Naive thymus-derived CD4-positive, alpha-beta T cell (primary cell): ENCODE measurements around the gene BCKDK. TPM values are rescaled to one million over a fixed set of nuclear protein-coding genes. Genes with fewer than 3 reads are reported as not detected.

Experiments used
- ATAC-seq: fragments of 150-1000 bp; cut with Tn5 transposase; 2 replicates; pipeline ENCODE4 v1.10.0; 2021; ENCODE audit warnings: mild to moderate bottlenecking, moderate library complexity
- CTCF ChIA-PET: fragments of 350-600 bp; sonication (Branson Sonifier 250); formaldehyde crosslinking; loops from one replicate; lab custom pipeline; 2021; ENCODE audit warnings: antibody characterized with exemption; lab: Charles Lee
- POLR2A ChIA-PET: fragments of 350-600 bp; sonication (Branson Sonifier 250); formaldehyde crosslinking; loops from one replicate; lab custom pipeline; 2021; ENCODE audit warnings: antibody characterized with exemption, inconsistent platforms; lab: Charles Lee
- DNase-seq, 9 donors: peaks; one replicate each; pipeline versions ENCODE4 v3.0.0 to v3.0.0-alpha.2; 2020 to 2022; ENCODE audit warnings: mixed read lengths in 1 of 9
- H3K27ac ChIP-seq: one replicate; pipeline ENCODE4 v1.7.0; 2013; ENCODE audit warnings: mild to moderate bottlenecking, low read depth, low read length, moderate library complexity
- H3K27me3 ChIP-seq, 2 donors: one replicate each; pipeline ENCODE4 v1.7.0; 2013; ENCODE audit warnings: low read length in 2 of 2, mild to moderate bottlenecking in 2 of 2, moderate library complexity in 2 of 2; ENCODE audit not compliant: control insufficient read depth in 2 of 2, insufficient read depth in 2 of 2
- H3K36me3 ChIP-seq, 3 experiments: 1 replicate in 2 of 3; 2 replicates in 1 of 3; pipeline ENCODE4 v1.7.0; 2013; ENCODE audit warnings: low read length in 3 of 3, mild to moderate bottlenecking in 3 of 3, moderate library complexity in 1 of 3; ENCODE audit not compliant: insufficient read depth in 3 of 3, control insufficient read depth in 2 of 3
- H3K4me1 ChIP-seq, 2 donors: one replicate each; pipeline ENCODE4 v1.7.0; 2013; ENCODE audit warnings: low read length in 2 of 2, mild to moderate bottlenecking in 2 of 2, moderate library complexity in 1 of 2; ENCODE audit not compliant: control insufficient read depth in 2 of 2, insufficient read depth in 2 of 2
- H3K4me3 ChIP-seq: 2 replicates; pipeline ENCODE4 v1.7.0; 2013; ENCODE audit warnings: mild to moderate bottlenecking, low read length
- H3K9me3 ChIP-seq, 3 experiments: 1 replicate in 2 of 3; 2 replicates in 1 of 3; pipeline ENCODE4 v1.7.0; 2013; ENCODE audit warnings: low read length in 3 of 3; ENCODE audit not compliant: control insufficient read depth in 2 of 3
- H3K27ac Mint-ChIP-seq, 9 donors: one replicate each; pipeline ENCODE4 v1.8.0; 2020 to 2022; ENCODE audit warnings: mixed read lengths in 9 of 9, mild to moderate bottlenecking in 8 of 9, moderate library complexity in 5 of 9, inconsistent platforms in 2 of 9
- H3K27me3 Mint-ChIP-seq, 5 donors: one replicate each; pipeline ENCODE4 v1.8.0; 2021 to 2022; ENCODE audit warnings: mixed read lengths in 5 of 5, mild to moderate bottlenecking in 1 of 5
- H3K36me3 Mint-ChIP-seq, 5 donors: one replicate each; pipeline ENCODE4 v1.8.0; 2020 to 2022; ENCODE audit warnings: mixed read lengths in 5 of 5, mild to moderate bottlenecking in 3 of 5, inconsistent platforms in 1 of 5
- H3K4me1 Mint-ChIP-seq, 7 donors: one replicate each; pipeline ENCODE4 v1.8.0; 2020 to 2022; ENCODE audit warnings: mixed read lengths in 7 of 7, mild to moderate bottlenecking in 3 of 7, inconsistent platforms in 1 of 7
- H3K4me3 Mint-ChIP-seq, 10 donors: one replicate each; pipeline ENCODE4 v1.8.0; 2020 to 2022; ENCODE audit warnings: mild to moderate bottlenecking in 10 of 10, mixed read lengths in 10 of 10, moderate library complexity in 6 of 10, inconsistent platforms in 2 of 10
- H3K9me3 Mint-ChIP-seq, 11 donors: one replicate each; pipeline ENCODE4 v1.8.0; 2020 to 2022; ENCODE audit warnings: mixed read lengths in 11 of 11, mild to moderate bottlenecking in 4 of 11, inconsistent platforms in 1 of 11, moderate library complexity in 1 of 11
- intact Hi-C, 2 donors: fragments of 100-400 bp; cut with micrococcal nuclease; formaldehyde crosslinking; loops; one replicate each; pipeline ENCODE4 v1.15.1; 2023
- polyA plus RNA-seq, 2 donors: library from polyadenylated mRNA; unstranded; fragments of 300-500 nt; fragmentation: Illumina TruSeq; gene quantifications; one replicate each; pipeline ENCODE4 v1.2.3, GENCODE V29; 2021
- total RNA-seq, 6 experiments: library from RNA in 5 of 6; stranded (reverse) in 5 of 6; gene quantifications; 1 replicate in 5 of 6; 2 replicates in 1 of 6; pipeline ENCODE4 v1.2.3 and lab custom pipeline; 2021 to 2026

BCKDK gene
- total and polyA plus RNA-seq, 7 experiments from 2014 or later, result 10.3 to 36.0 (median 21.0) TPM

- Mint-ChIP-seq H3K4me3 (peak overlapping the region; percentile 62 to 91 (median 80)), H3K36me3 (peaks cover 0 to 11% (median 0%) of the 10 kb centered on the region in 5 donors), H3K9me3 (no peaks in the 10 kb centered on the region), H3K27me3 (no peaks in the 10 kb centered on the region), H3K4me1 (peaks cover 10 to 38% (median 19%) of the 10 kb centered on the region in 7 donors), H3K27ac (peak overlapping the region in 7 of 9 donors; percentile 51 to 88 (median 69))
- DNase-seq (no peak), ATAC-seq (no peak)
- peak overlapping the region; percentile 74 for H3K4me3 ChIP-seq
- peaks cover 4 to 16% of the 10 kb centered on the region in 2 donors for H3K4me1 ChIP-seq
- H3K27me3 ChIP-seq, result no peaks in the 10 kb centered on the region
- peaks cover 0 to 38% (median 0%) of the 10 kb centered on the region in 3 experiments for H3K36me3 ChIP-seq
- ChIA-PET CTCF (no interaction called here), POLR2A (interaction anchor here (1.0 to 1.8 kb wide), 2 partner anchors 71 kb away, joined by 3 to 4 read pairs; partner anchors contain the start of gene FUS)
- no peaks in the 10 kb centered on the region for H3K9me3 ChIP-seq
- peak overlapping the region; percentile 82 for H3K27ac ChIP-seq
- intact Hi-C loops, result loop anchor here (2.0 kb wide), 4 partner anchors 14 to 350 kb away; partner anchors contain the start of genes ARMC5 (in 2 of the 2), VKORC1 (in 2 of the 2), ZNF646 (in 2 of the 2) and ZNF668 (in 2 of the 2)
Observed at GRCh38 chr16:31108794-31109558, 790 bp downstream of the BCKDK start.

- Mint-ChIP-seq H3K4me3 (peak overlapping the region; percentile 62 to 90 (median 78)), H3K27ac (peak overlapping the region in 7 of 9 donors; percentile 39 to 88 (median 69)), H3K4me1 (peaks cover 10 to 43% (median 19%) of the 10 kb centered on the region in 7 donors), H3K36me3 (peaks cover 0 to 11% (median 0%) of the 10 kb centered on the region in 5 donors), H3K27me3 (no peaks in the 10 kb centered on the region), H3K9me3 (no peaks in the 10 kb centered on the region)
- ATAC-seq (no peak), DNase-seq (no peak)
- intact Hi-C loops, result loop anchor here (2.0 kb wide), 4 partner anchors 15 to 349 kb away; partner anchors contain the start of genes ARMC5 (in 2 of the 2), VKORC1 (in 2 of the 2), ZNF646 (in 2 of the 2) and ZNF668 (in 2 of the 2)
- Histone ChIP-seq H3K36me3 (peaks cover 0 to 38% (median 0%) of the 10 kb centered on the region in 3 experiments), H3K9me3 (no peaks in the 10 kb centered on the region), H3K27me3 (no peaks in the 10 kb centered on the region), H3K27ac (peak overlapping the region; percentile 2), H3K4me3 (no peak overlapping the region), H3K4me1 (peaks cover 4 to 16% of the 10 kb centered on the region in 2 donors)
- POLR2A ChIA-PET, result interaction anchor here (1.8 kb wide), 1 partner anchor 71 kb away, joined by 4 read pairs; the partner anchor contains the start of gene FUS
- CTCF ChIA-PET, result no interaction called here
Observed at GRCh38 chr16:31109622-31110021, 1.4 kb downstream of the BCKDK start.

DNA sequence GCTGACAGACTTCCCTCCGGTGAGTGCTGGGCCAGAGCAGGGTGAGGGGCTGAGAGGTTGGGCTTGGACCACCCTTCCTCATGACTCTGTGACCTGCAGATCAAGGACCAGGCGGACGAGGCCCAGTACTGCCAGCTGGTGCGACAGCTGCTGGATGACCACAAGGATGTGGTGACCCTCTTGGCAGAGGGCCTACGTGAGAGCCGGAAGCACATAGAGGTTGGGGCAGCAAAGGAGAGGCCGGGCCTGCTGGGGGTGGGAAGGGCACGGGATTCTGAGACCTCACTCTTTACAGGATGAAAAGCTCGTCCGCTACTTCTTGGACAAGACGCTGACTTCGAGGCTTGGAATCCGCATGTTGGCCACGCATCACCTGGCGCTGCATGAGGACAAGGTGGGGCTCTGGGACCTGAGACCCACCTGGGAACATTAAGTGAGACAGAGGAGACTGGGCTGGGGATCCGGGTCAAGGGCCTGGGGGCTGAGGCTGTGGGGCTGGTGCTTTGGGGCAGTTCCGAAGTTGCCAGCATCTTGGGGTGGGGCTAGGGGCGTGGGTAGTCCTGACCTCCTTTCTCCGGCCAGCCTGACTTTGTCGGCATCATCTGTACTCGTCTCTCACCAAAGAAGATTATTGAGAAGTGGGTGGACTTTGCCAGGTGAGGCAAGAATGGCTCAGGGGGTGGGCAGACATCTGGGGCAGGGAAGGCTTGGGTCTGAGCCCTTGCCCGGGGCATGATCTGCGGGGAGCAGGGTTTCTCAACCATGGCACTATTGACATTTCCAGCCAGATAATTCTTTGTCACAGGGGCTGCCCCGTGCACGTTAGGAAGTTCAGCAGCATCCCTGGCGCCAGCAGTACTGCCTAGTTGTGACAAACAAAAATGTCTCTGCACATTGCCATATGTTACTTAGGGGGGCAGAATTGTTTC is 2.2 kb downstream of the BCKDK start:
- H3K9me3 ChIP-seq, result no peaks in the 10 kb centered on the region
- H3K4me3 Mint-ChIP-seq, result peak overlapping the region in 8 of 10 donors; percentile 34 to 90 (median 73)
- no peak for DNase-seq
- peaks cover 4 to 16% of the 10 kb centered on the region in 2 donors for H3K4me1 ChIP-seq
- peaks cover 0 to 11% (median 0%) of the 10 kb centered on the region in 5 donors for H3K36me3 Mint-ChIP-seq
- no peaks in the 10 kb centered on the region for H3K9me3 Mint-ChIP-seq
- no peaks in the 10 kb centered on the region for H3K27me3 ChIP-seq
- peak overlapping the region; percentile 2 for H3K27ac ChIP-seq
- H3K27ac Mint-ChIP-seq, result peak overlapping the region in 4 of 9 donors; percentile 14 to 80 (median 38)
- peaks cover 10 to 44% (median 19%) of the 10 kb centered on the region in 7 donors for H3K4me1 Mint-ChIP-seq
- ChIA-PET CTCF (no interaction called here), POLR2A (interaction anchor here (1.8 kb wide), 1 partner anchor 70 kb away, joined by 4 read pairs; the partner anchor contains the start of gene FUS)
- no peak overlapping the region for H3K4me3 ChIP-seq
- H3K27me3 Mint-ChIP-seq, result no peaks in the 10 kb centered on the region
- intact Hi-C loops, result no loop called here
- ATAC-seq, result no peak
- H3K36me3 ChIP-seq, result peaks cover 0 to 38% (median 0%) of the 10 kb centered on the region in 3 experiments

- peaks cover 4 to 16% of the 10 kb centered on the region in 2 donors for H3K4me1 ChIP-seq
- H3K9me3 ChIP-seq, result no peaks in the 10 kb centered on the region
- Mint-ChIP-seq H3K4me3 (no peak overlapping the region), H3K27me3 (no peaks in the 10 kb centered on the region), H3K36me3 (peaks cover 0 to 11% (median 0%) of the 10 kb centered on the region in 5 donors), H3K9me3 (no peaks in the 10 kb centered on the region), H3K4me1 (peaks cover 10 to 39% (median 19%) of the 10 kb centered on the region in 7 donors), H3K27ac (no peak overlapping the region)
- ChIA-PET POLR2A (interaction anchor here (0.7 to 1.1 kb wide), 2 partner anchors 30 to 395 kb away, joined by 3 to 5 read pairs; no protein-coding TSS in a partner anchor), CTCF (interaction anchor here (0.8 to 1.2 kb wide), 2 partner anchors 17 to 20 kb away, joined by 3 to 4 read pairs; no protein-coding TSS in a partner anchor)
- no peak overlapping the region for H3K27ac ChIP-seq
- ATAC-seq, result no peak
- no peak overlapping the region for H3K4me3 ChIP-seq
- DNase-seq, result no peak
- H3K36me3 ChIP-seq, result peaks cover 0 to 38% (median 0%) of the 10 kb centered on the region in 3 experiments
- intact Hi-C loops, result no loop called here
- no peaks in the 10 kb centered on the region for H3K27me3 ChIP-seq
Observed at GRCh38 chr16:31111881-31112466, 3.8 kb downstream of the BCKDK start.

GRCh38 chr16:31112711-31113110 is 4.5 kb downstream of the BCKDK start:
- Histone ChIP-seq H3K9me3 (no peaks in the 10 kb centered on the region), H3K36me3 (peaks cover 0 to 38% (median 0%) of the 10 kb centered on the region in 3 experiments), H3K4me3 (no peak overlapping the region), H3K4me1 (peaks cover 3 to 16% of the 10 kb centered on the region in 2 donors), H3K27me3 (no peaks in the 10 kb centered on the region), H3K27ac (no peak overlapping the region)
- CTCF ChIA-PET, result no interaction called here
- intact Hi-C loops, result no loop called here
- ATAC-seq, result no peak
- Mint-ChIP-seq H3K4me1 (peaks cover 9 to 34% (median 14%) of the 10 kb centered on the region in 7 donors), H3K36me3 (peaks cover 0 to 11% (median 0%) of the 10 kb centered on the region in 5 donors), H3K27me3 (no peaks in the 10 kb centered on the region), H3K27ac (no peak overlapping the region), H3K4me3 (peak overlapping the region in 1 of 10 donors; percentile 25), H3K9me3 (no peaks in the 10 kb centered on the region)
- POLR2A ChIA-PET, result interaction anchor here (1.2 kb wide), 1 partner anchor 39 kb away, joined by 3 read pairs; the partner anchor contains the start of gene ZNF668
- no peak for DNase-seq
